IMR-90 (cell line): ENCODE measurements around the gene DSCAML1.

ENCODE experiments used
- BHLHE40 ChIP-seq: fragments of 150-350 bp; IDR thresholded peaks from 2 replicates; pipeline ENCODE4 v1.6.1; 2016; ENCODE audit warnings: mild to moderate bottlenecking, low read depth, low read length
- CHD1 ChIP-seq: IDR thresholded peaks from 2 replicates; pipeline ENCODE4 v1.6.1; 2012; ENCODE audit warnings: low read depth, low read length, improper control_type of control experiment
- CTCF ChIP-seq: conservative IDR thresholded peaks from 2 replicates; pipeline ENCODE4 v1.5.1; 2012; ENCODE audit warnings: mild to moderate bottlenecking, low read depth, low read length, improper control_type of control experiment
- ELK1 ChIP-seq: fragments of 150-350 bp; IDR thresholded peaks from 2 replicates; pipeline ENCODE4 v1.6.1; 2016; ENCODE audit warnings: low read depth, mild to moderate bottlenecking, low read length, moderate library complexity, borderline replicate concordance
- MAFK ChIP-seq: IDR thresholded peaks from 2 replicates; pipeline ENCODE4 v1.6.1; 2012; ENCODE audit warnings: low read depth, low read length, improper control_type of control experiment
- NFE2L2 ChIP-seq: fragments of 150-350 bp; IDR thresholded peaks from 2 replicates; pipeline ENCODE4 v1.6.1; 2016; ENCODE audit warnings: low read depth, mild to moderate bottlenecking, low read length
- POLR2A ChIP-seq: IDR thresholded peaks from 2 replicates; pipeline ENCODE4 v1.6.1; 2012; ENCODE audit warnings: mild to moderate bottlenecking, low read depth, low read length
- RAD21 ChIP-seq: IDR thresholded peaks from 2 replicates; pipeline ENCODE4 v1.6.1; 2012; ENCODE audit warnings: low read length, improper control_type of control experiment
- RCOR1 ChIP-seq: IDR thresholded peaks from 2 replicates; pipeline ENCODE4 v1.6.1; 2012; ENCODE audit warnings: mild to moderate bottlenecking, low read length, improper control_type of control experiment; ENCODE audit not compliant: insufficient replicate concordance
- RFX5 ChIP-seq: IDR thresholded peaks from 2 replicates; pipeline ENCODE4 v1.8.0; 2012; ENCODE audit warnings: low read depth, mild to moderate bottlenecking, low read length, moderate library complexity
- USF2 ChIP-seq: fragments of 150-350 bp; IDR thresholded peaks from 2 replicates; pipeline ENCODE4 v1.6.1; 2017; ENCODE audit warnings: mild to moderate bottlenecking, antibody characterized with exemption, low read length, low read depth

- TF ChIP-seq CTCF: no peak
- no peak for TF ChIP-seq USF2
- no peak for TF ChIP-seq RFX5
- no peak for TF ChIP-seq RCOR1
- TF ChIP-seq POLR2A: no peak
- TF ChIP-seq CHD1: no peak
- no peak for TF ChIP-seq BHLHE40
- TF ChIP-seq MAFK: no peak
- no peak for TF ChIP-seq ELK1
- TF ChIP-seq RAD21: no peak
- no peak for TF ChIP-seq NFE2L2
Observed at GRCh38 chr11:117818041-117818873, 21.2 kb upstream of the DSCAML1 start.
